Parathyroid adenoma (tissue), 2 donors: ENCODE data around the gene CPNE1.

Source experiments
- H2AFZ ChIP-seq: fragments of 300-600 bp; sonication (generic); one replicate; pipeline ENCODE4 v1.7.0; 2017; ENCODE audit warnings: antibody characterized with exemption, mild to moderate bottlenecking
- H3K27ac ChIP-seq: fragments of 300-600 bp; sonication (generic); one replicate; pipeline ENCODE4 v1.7.0; 2017
- H3K27me3 ChIP-seq: fragments of 300-600 bp; sonication (generic); one replicate; pipeline ENCODE4 v1.7.0; 2017; ENCODE audit warnings: low read length; ENCODE audit not compliant: control insufficient read depth, insufficient read depth
- H3K36me3 ChIP-seq: fragments of 300-600 bp; sonication (generic); one replicate; pipeline ENCODE4 v1.7.0; 2017; ENCODE audit warnings: low read length; ENCODE audit not compliant: control insufficient read depth, insufficient read depth
- H3K4me1 ChIP-seq: fragments of 300-600 bp; sonication (generic); one replicate; pipeline ENCODE4 v1.7.0; 2017; ENCODE audit warnings: control low read depth
- H3K4me2 ChIP-seq: fragments of 300-600 bp; sonication (generic); one replicate; pipeline ENCODE4 v1.7.0; 2017; ENCODE audit warnings: low read length
- H3K4me3 ChIP-seq: fragments of 300-600 bp; sonication (generic); one replicate; pipeline ENCODE4 v1.7.0; 2017; ENCODE audit warnings: low read depth, low read length
- H3K79me2 ChIP-seq: fragments of 300-600 bp; sonication (generic); one replicate; pipeline ENCODE4 v1.7.0; 2017; ENCODE audit warnings: control low read depth
- H3K9ac ChIP-seq: fragments of 300-600 bp; sonication (generic); one replicate; pipeline ENCODE4 v1.7.0; 2017; ENCODE audit warnings: mild to moderate bottlenecking
- H3K9me3 ChIP-seq: fragments of 300-600 bp; sonication (generic); one replicate; pipeline ENCODE4 v1.7.0; 2017; ENCODE audit warnings: low read length; ENCODE audit not compliant: control insufficient read depth
- CTCF ChIP-seq: fragments of 300-600 bp; sonication (generic); IDR thresholded peaks from one replicate; pipeline ENCODE4 v1.7.0; 2017; ENCODE audit warnings: antibody characterized with exemption, mild to moderate bottlenecking
- donor health status: primary hyperparathyroidism.

CPNE1 gene

DNA sequence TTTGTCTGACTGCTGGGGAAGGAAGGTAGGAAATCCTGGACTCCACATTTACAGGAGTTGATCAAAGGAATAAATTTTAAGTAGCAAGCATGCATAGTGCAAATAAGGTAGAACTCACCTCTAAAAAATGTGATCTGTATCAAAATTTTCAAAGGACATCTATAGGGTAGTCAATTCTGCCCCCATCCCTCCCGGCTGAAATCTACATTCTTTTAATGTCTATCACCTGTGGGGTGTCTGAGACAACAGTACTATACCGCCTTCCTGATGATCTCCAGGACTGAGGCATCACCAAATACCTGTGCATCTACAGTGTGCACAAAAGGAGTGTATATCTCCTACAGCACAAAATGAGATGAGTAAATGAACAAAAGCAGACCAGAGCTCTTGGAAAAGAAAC is 19.9 kb downstream of the CPNE1 start:
- Histone ChIP-seq H3K27ac (no peak overlapping the region), H3K9ac (no peak overlapping the region), H3K4me1 (no peaks in the 10 kb centered on the region), H3K4me2 (no peak overlapping the region), H3K27me3 (no peaks in the 10 kb centered on the region), H3K4me3 (no peak overlapping the region), H3K9me3 (no peaks in the 10 kb centered on the region), H2AFZ (no peak overlapping the region), H3K79me2 (peaks cover 40% of the 10 kb centered on the region), H3K36me3 (no peaks in the 10 kb centered on the region)
- no peak for TF ChIP-seq CTCF

- no peak overlapping the region for H2AFZ ChIP-seq
- no peak for TF ChIP-seq CTCF
Measured at GRCh38 chr20:35643045-35643444, 21.7 kb downstream of the CPNE1 start.

GRCh38 chr20:35641743-35642142 is 23.0 kb downstream of the CPNE1 start:
- Histone ChIP-seq H3K9me3 (no peaks in the 10 kb centered on the region), H3K27ac (no peak overlapping the region), H3K79me2 (peaks cover 59% of the 10 kb centered on the region), H3K27me3 (no peaks in the 10 kb centered on the region), H3K9ac (no peak overlapping the region), H3K4me2 (no peak overlapping the region), H2AFZ (no peak overlapping the region), H3K4me1 (no peaks in the 10 kb centered on the region), H3K36me3 (no peaks in the 10 kb centered on the region), H3K4me3 (no peak overlapping the region)
- no peak for TF ChIP-seq CTCF

More at GRCh38 chr20:35643045-35643444, 21.7 kb downstream of the CPNE1 start:
- Histone ChIP-seq H3K27me3 (no peaks in the 10 kb centered on the region), H3K9ac (no peak overlapping the region), H3K4me2 (no peak overlapping the region), H3K4me1 (no peaks in the 10 kb centered on the region), H3K4me3 (no peak overlapping the region), H3K27ac (no peak overlapping the region), H3K79me2 (peaks cover 52% of the 10 kb centered on the region), H3K36me3 (no peaks in the 10 kb centered on the region), H3K9me3 (no peaks in the 10 kb centered on the region)

- H3K27me3 ChIP-seq = no peaks in the 10 kb centered on the region
- no peak for TF ChIP-seq CTCF
- no peak overlapping the region for H3K9ac ChIP-seq
- H3K79me2 ChIP-seq = peaks cover 57% of the 10 kb centered on the region
- H3K9me3 ChIP-seq = no peaks in the 10 kb centered on the region
- no peaks in the 10 kb centered on the region for H3K36me3 ChIP-seq
- no peak overlapping the region for H2AFZ ChIP-seq
- H3K4me3 ChIP-seq = no peak overlapping the region
- no peak overlapping the region for H3K4me2 ChIP-seq
- H3K27ac ChIP-seq = no peak overlapping the region
- H3K4me1 ChIP-seq = no peaks in the 10 kb centered on the region
Measured at GRCh38 chr20:35640724-35641123, 24.0 kb downstream of the CPNE1 start.

GRCh38 chr20:35638751-35639150 is 25.9 kb downstream of the CPNE1 start:
- no peak for TF ChIP-seq CTCF
- H3K27ac ChIP-seq = no peak overlapping the region
- H3K9me3 ChIP-seq = no peaks in the 10 kb centered on the region
- no peaks in the 10 kb centered on the region for H3K27me3 ChIP-seq
- H3K4me3 ChIP-seq = no peak overlapping the region
- H3K9ac ChIP-seq = no peak overlapping the region
- H3K79me2 ChIP-seq = peaks cover 52% of the 10 kb centered on the region
- H3K4me1 ChIP-seq = no peaks in the 10 kb centered on the region
- no peak overlapping the region for H2AFZ ChIP-seq
- no peak overlapping the region for H3K4me2 ChIP-seq
- no peaks in the 10 kb centered on the region for H3K36me3 ChIP-seq
